GM23248 (cell line): ENCODE results near the gene DDI2.

Source experiments
- EZH2 ChIP-seq: fragments of 200-600 bp; sonication (generic); IDR thresholded peaks from 2 replicates; pipeline ENCODE4 v1.6.1; 2018; ENCODE audit warnings: antibody characterized with exemption, mild to moderate bottlenecking; ENCODE audit not compliant: insufficient read depth, poor library complexity, severe bottlenecking
- EZH2phosphoT487 ChIP-seq: fragments of 200-600 bp; sonication (generic); IDR thresholded peaks from 2 replicates; pipeline ENCODE4 v1.6.1; 2018; ENCODE audit warnings: antibody characterized with exemption, moderate library complexity, mild to moderate bottlenecking, low read depth; ENCODE audit not compliant: insufficient read depth

GRCh38 chr1:15616373-15617172, 685 bp upstream of the DDI2 start:
- TF ChIP-seq EZH2phosphoT487 (no peak), EZH2 (no peak)
